Activated T-cell treated with anti-CD3 and anti-CD28 coated beads, Interleukin-2, amount 50 U/mL, for 1 hour (primary cell): Measurements from ENCODE around the gene TFF1.

Experiments
- DNase-seq: peaks from one replicate; pipeline ENCODE4 v3.0.0-alpha.2; 2020

TFF1 gene

GRCh38 chr21:42314616-42315295, 51.6 kb downstream of the TFF1 start:
- DNase-seq, result no peak

GRCh38 chr21:42313501-42313969, 52.8 kb downstream of the TFF1 start:
- DNase-seq, result no peak

GRCh38 chr21:42312626-42313104, 53.7 kb downstream of the TFF1 start:
- DNase-seq, result no peak
